Erythroblast (primary cell): Measurements from ENCODE around the gene SMARCC2.

ENCODE experiments used
- DNase-seq, 2 experiments: peaks; one replicate each; lab custom pipeline; 2025; lab: John Stamatoyannopoulos, UW
- GATA1 ChIP-seq: IDR thresholded peaks from 2 replicates; pipeline ENCODE4 v1.6.1; 2011; ENCODE audit warnings: low read depth, mild to moderate bottlenecking, control low read depth, low read length, moderate library complexity
- POLR2A ChIP-seq: IDR thresholded peaks from 2 replicates; pipeline ENCODE4 v1.6.1; 2011; ENCODE audit warnings: mild to moderate bottlenecking, low read length

Gene SMARCC2

GRCh38 chr12:56222531-56222895 is 33.2 kb upstream of the SMARCC2 start:
- no peak for TF ChIP-seq GATA1
- no peak for DNase-seq

- peak; percentile 94 to 96 for DNase-seq
- TF ChIP-seq POLR2A = peak; percentile 98
- no peak for TF ChIP-seq GATA1
Observed at GRCh38 chr12:56221757-56222530, 32.7 kb upstream of the SMARCC2 start, which contains the start of gene RNF41. RNF41 (minus strand) TSS chr12:56221922; CDS start chr12:56214047, 7,875 bp downstream.

GRCh38 chr12:56221232-56221756 is 32.0 kb upstream of the SMARCC2 start:
- peak; percentile 59 to 75 for DNase-seq
- TF ChIP-seq GATA1 (no peak), POLR2A (no peak)

- TF ChIP-seq GATA1 (no peak), POLR2A (no peak)
- peak; percentile 61 to 79 for DNase-seq
Observed at GRCh38 chr12:56220611-56221231, 31.4 kb upstream of the SMARCC2 start.

- TF ChIP-seq POLR2A = no peak
- TF ChIP-seq GATA1 = no peak
- no peak for DNase-seq
Observed at GRCh38 chr12:56219840-56220239, 30.6 kb upstream of the SMARCC2 start.

- no peak for DNase-seq
- no peak for TF ChIP-seq GATA1
- no peak for TF ChIP-seq POLR2A
Observed at GRCh38 chr12:56216461-56216860, 27.2 kb upstream of the SMARCC2 start.

- TF ChIP-seq GATA1 = no peak
- TF ChIP-seq POLR2A = no peak
- no peak for DNase-seq
Observed at GRCh38 chr12:56213878-56214277, 24.6 kb upstream of the SMARCC2 start.

- DNase-seq = peak; percentile 71 to 82
- no peak for TF ChIP-seq POLR2A
- no peak for TF ChIP-seq GATA1
Observed at GRCh38 chr12:56212361-56212760, 23.1 kb upstream of the SMARCC2 start.

GRCh38 chr12:56208006-56208405 is 18.7 kb upstream of the SMARCC2 start:
- DNase-seq = no peak
- no peak for TF ChIP-seq GATA1
- no peak for TF ChIP-seq POLR2A

GRCh38 chr12:56206452-56207166 is 17.3 kb upstream of the SMARCC2 start:
- TF ChIP-seq GATA1 (no peak), POLR2A (no peak)
- DNase-seq = peak; percentile 67 to 81

GRCh38 chr12:56205445-56205844 is 16.2 kb upstream of the SMARCC2 start:
- peak; percentile 13 to 14 for DNase-seq
- no peak for TF ChIP-seq GATA1
- no peak for TF ChIP-seq POLR2A

- DNase-seq = no peak
- TF ChIP-seq POLR2A = no peak
- no peak for TF ChIP-seq GATA1
Observed at GRCh38 chr12:56204275-56204674, 15.0 kb upstream of the SMARCC2 start.

- DNase-seq = no peak
- TF ChIP-seq GATA1 (no peak), POLR2A (no peak)
Observed at GRCh38 chr12:56202838-56203237, 13.6 kb upstream of the SMARCC2 start.

GRCh38 chr12:56202366-56202765 is 13.1 kb upstream of the SMARCC2 start:
- DNase-seq = no peak
- no peak for TF ChIP-seq GATA1
- TF ChIP-seq POLR2A = no peak

GRCh38 chr12:56198836-56199235 is 9.6 kb upstream of the SMARCC2 start:
- TF ChIP-seq GATA1 = no peak
- TF ChIP-seq POLR2A = no peak

More at GRCh38 chr12:56198836-56199235, 9.6 kb upstream of the SMARCC2 start:
- DNase-seq = no peak
